Stimulated activated CD4-positive, alpha-beta T cell treated with anti-CD3 and anti-CD28 coated beads, Interleukin-12 subunit alpha, Interleukin-12 subunit beta, amount 100 ng/mL, for 48 hours (primary cell): ENCODE results near the gene ABR.
A peak's percentile ranks its signal among the peaks of the same experiment; 100 is the strongest.
"Not testable (repeated sequence)": the region's sequence is repeated elsewhere in the genome, so short reads cannot be mapped to it uniquely, and the experiment has no call there.

Experiments used
- DNase-seq, 3 donors: peaks; one replicate each; pipeline ENCODE4 v3.0.0-alpha.2; 2020; ENCODE audit warnings: low read depth in 2 of 3, low spot score in 1 of 3

Gene ABR

DNA sequence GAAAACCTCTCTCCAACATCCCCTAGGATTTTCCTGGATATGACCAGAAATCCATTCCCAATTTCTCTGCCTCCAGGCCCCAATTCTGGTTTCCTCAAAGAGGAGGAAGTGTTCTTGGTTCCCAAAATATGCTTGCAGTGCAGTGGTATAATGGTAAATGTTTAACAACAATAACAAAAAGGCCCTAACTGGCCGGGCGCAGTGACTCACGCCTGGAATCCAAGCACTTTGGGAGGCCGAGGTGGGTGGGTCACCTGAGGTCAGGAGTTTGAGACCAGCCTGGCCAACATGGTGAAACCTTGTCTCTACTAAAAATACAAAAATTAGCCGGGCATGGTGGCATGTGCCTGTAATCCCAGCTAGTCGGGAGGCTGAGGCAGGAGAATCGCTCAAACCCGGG is 184.5 kb downstream of the ABR start:
- DNase-seq = not testable (repeated sequence)

DNA sequence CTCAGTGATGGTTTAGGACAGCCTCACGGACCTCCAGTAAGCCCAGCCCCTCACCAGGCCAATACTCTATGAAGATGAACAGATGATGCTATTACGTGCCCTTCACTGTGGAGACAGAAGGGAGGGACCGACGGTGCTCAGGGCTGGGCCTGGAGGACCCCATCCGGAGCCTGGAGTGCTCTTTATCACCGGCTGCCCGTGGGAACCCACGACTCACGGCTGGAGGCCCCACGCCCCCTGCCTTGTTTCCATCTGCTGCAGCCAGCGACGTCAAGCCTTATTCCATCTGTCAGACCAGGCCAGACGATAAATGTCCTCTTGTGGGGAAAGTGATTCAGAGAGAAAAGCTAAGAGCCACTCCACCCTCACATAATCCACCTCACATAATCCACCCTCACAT is 186.8 kb downstream of the ABR start:
- DNase-seq = no peak

DNA sequence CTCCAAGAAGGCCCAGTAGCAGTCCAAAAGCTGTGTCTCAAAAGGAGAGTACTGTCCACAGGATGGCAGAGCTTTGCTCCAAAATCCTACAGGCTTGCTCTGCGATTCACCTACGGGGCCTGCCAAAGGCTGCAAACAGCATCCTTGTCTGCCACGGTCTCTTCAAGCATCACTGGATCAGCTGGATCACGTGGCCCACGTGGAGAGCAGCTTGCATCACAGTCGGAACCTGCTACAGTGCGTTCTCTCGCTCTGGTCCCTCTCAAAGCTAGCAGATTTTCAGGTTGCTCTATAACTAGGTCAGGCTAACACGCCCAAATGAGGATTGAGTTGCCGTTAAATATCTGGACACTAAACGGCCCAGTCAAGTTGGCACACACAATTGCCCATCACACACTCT is 191.2 kb downstream of the ABR start:
- DNase-seq = no peak

DNA sequence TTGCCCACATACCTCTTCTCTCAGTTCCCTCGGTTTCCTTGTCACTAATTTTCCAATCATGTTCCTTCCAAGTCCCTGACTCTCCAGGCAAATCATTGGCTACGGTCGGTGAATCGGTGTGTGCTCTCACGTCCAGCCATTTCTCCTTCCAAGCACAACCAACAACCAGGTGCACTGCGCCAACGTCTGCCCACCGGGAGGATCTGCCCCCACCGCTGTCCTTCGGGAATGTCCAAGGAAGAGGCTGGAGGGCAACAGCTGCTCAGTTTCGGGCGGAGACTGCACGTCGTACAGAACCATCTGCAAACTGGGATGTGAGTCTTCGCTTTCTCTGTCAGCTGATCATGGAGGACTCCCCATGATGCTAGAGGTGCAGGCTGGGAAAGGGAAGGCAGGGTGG is 191.8 kb downstream of the ABR start:
- no peak for DNase-seq

DNA sequence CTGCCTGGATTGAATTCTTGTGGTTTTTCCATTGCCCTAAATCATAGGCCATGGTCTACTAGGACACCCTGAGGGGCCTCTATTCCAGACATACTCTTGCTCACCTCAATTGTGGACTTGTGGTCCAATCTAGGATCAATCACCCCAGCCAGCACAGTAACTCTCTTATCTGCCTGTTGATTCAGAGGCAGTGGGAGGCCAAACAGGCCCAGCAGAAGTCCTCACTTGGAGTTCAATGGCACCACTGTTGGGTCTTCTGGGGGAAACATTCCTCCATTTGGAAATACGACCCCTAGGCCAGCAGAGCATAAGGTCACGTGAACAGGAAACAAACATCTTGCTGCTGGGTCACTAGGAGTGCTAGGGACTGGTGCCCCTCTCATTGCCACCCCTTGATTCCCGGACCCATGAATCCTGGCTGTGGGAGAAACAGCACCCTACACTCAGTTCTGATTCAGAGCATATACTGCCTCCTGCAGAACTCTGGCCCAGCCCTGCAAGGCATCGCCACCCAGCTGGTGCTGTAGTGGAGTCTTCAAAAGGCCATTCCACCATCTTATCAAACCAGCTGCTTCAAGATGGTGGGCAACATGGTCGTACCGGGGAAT is 193.4 kb downstream of the ABR start:
- DNase-seq = no peak

DNA sequence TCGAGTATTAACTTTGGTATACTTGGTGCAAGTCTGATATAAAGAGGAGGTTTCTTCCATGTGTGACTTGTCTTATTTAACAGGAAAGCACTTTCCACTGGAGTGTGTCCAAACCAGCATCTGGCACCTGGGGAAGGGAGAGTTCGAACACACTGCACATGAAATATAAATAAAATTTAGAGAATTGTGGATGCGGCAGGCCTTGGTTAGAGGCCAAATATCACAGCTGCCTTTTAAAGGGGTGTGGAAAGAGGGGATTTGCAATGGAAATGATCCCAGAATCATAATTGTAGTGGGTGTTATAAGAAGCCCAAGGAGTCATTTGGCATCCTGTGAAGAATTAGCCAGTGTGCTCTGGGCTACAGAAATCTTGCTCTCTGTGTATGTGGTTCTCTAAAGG is 195.9 kb downstream of the ABR start:
- no peak for DNase-seq

DNA sequence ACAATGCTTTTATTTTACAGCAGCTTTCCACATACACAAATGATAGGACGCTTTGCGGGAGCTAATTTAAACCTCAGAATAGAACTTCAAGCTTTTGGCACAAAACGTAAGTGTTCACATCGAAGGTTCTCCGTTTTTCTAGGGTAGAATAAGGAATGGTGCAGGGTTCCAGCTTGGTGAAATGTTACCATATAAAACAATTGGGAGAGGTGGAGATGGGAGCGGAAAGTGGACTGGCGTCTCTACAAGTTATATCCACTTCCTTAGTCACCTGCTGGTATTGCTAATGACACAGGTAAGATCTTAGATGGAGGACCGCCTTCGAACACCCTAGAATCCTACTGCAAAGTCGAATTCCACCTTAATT is 198.5 kb downstream of the ABR start:
- no peak for DNase-seq

DNA sequence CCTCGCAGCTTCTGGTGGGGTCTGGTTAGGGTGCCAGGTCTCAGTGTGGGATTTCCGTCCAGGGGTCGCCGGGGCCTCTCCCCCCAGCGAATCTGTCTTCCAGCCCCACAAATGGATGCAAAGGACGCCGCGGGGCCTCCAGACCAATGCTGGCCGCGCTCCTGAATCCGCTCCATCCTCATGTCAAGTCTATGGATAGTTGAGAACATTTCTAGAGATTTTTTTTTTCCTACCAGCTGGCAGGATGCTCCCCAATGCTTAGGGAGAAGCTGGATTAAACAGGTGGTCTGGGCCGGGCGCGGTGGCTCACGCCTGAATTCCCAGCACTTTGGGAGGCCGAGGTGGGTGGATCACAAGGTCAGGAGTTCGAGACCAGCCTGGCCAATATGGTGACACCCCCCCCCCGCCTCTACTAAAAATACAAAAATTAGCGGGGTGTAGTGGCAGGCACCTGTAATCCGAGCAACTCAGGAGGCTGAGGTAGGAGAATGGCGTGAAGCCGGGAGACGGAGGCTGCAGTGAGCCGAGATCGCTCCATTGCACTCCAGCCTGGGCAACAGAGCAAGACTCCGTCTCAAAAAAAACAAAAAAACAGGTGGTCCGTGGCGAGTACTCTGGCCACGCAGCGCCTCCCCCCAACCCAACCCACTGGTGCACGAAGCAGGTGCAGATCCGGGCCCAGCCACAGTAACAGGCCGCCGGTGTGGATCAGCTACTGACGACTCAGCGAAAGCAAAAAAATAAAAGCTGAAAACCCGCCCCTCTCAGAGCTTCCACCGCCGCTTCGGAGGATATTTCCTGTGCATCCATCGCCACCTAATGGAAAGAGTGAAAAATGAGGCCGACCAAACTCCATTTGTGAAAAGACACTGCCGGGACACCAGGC is 199.1 kb downstream of the ABR start:
- peak; percentile 68 to 70 (median 68) for DNase-seq

DNA sequence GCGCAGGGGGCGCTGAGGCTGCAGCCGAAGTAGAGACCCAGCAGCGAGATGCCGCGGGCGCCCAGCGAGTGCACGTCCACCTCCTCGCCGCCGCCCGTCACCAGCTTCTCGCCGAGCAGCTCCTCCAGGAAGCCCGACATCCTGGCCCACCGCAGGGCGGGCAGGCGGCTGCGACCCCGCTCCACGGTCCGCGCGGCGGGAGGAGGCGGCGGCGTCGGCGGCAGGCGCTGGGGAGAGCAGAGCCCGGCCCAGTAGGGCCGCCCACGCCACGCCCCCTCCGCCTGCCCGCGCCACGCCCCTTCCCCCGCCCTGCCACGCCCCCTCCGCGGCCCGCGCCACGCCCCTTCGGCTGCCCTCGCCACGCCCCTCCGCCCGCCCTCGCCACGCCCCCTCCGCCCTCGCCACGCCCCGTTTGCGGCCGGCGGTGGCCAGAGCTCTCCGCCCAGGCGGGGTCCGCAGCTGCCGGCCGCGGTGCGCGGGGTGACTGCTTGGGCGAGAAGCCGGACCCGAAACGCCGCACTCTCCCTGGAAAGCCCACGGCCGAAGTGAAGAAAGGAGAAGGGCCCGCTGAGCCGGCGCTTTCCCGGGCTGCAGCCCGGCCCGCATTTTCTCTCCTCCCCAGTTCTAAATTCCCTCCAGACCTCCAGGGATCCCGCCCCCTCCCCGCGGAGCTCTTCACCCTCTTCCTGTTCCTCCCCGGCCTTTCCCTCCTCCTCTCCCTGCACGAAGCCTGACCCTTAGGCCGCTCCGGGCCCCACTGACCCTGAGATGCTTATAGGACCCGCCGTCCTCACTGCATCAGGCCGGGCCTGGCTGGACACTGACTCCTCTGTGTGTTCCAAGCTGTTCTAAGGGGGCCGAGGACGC is 200.0 kb downstream of the ABR start, which contains the start of gene NXN:
Gene NXN, minus strand, starts transcription at position 238 of the 867 bp plus-strand sequence.
- peak; percentile 74 to 88 (median 83) for DNase-seq

DNA sequence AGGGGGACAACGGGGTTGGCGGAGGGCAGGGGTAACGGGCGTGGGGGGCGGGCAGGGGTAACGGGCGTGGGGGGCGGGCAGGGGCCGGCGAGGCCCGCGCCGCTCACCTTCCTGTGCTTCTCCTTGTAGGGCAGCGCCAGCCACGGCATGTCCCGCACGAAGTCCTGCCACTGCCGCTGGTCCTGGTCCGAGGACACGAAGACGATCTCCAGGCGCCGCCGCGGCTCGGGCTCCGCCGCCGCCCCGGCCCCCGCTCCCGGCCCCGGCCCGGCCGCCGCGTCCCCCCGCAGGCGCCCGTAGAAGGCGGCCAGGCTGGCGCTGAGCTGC is 200.6 kb downstream of the ABR start:
- no peak for DNase-seq

DNA sequence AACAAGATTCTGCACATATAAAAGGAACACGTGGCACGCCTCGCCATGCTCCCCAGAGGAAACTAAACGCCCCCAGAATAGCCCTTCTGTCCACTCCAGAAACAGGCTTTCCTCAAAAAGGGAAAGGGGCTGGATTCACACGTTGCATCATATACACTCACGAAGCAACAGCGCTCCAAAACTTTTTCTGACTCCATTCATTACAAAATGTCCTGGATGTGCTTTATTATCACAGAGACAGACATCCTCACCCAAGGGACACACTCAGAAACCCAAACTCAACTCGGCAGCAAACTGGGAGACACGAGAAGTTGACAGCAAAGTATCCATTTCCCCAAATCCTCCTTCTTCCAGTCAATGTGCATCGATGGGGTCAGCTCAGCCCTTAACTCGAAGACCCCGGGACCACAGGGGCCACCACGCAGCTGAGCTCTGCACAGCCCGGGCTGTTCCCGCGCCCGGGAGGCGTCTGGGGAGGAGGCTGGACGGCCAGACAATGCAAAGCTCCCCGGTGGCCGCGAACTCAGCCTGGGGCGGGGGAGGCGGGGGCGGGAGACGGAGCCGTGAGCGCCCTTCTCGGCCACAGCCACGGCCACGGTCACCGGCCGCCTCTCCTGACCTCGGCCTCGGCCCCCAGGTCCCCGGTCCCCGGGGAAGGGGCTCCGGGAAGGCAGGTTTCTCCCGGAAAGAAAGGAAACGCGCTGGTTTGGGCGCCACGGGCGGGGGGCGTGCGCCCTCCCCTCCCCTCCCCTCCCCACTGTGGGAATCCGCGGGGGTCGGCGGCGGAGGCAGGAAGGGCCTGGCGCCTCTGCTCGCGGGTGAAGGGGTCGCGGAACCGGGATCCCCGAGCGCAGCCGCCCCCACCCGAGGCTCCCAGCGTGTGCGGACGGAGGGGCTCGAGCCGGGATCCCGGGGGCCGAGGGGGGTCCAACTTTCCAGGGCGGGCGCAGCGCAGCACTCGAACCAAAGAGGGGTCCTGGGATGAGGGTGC is 201.4 kb downstream of the ABR start:
- no peak for DNase-seq

DNA sequence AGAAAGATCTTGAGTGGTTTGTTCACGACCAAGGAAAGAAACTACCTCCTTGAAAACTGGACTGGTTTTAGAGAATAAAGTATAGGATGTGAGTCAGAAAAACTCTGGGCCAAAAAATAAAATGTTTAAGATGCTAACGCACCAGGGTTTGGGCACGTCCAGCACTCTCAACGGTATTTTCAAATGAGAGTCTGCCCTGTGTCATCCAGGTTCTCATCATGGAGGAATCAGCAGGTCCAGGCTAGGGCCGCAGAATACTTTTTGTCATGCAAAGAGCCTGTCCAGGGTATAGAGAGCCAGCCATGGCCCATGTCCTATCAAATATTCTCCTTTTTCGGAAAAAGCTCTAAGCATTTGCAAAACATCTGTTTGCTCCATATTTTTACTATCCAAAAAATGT is 202.6 kb downstream of the ABR start:
- DNase-seq = no peak

DNA sequence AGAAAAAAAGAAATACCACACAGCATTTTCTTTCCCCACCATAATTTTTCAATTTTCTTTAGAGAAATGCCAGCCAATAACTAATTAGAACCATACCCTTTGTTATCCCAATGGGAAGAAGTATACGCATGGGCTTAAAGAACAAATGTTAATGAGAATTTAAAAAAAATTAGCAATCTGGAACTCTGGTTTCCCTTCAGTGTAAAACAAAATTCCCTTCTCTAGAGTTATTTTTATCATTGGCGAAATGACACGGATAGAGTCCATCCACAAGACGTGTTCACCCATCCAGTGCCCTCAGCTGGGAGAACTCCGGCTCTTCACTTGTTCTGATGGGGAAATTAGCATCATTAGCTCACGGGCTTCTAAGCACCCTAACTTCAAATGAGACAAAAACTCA is 203.5 kb downstream of the ABR start:
- DNase-seq = no peak

DNA sequence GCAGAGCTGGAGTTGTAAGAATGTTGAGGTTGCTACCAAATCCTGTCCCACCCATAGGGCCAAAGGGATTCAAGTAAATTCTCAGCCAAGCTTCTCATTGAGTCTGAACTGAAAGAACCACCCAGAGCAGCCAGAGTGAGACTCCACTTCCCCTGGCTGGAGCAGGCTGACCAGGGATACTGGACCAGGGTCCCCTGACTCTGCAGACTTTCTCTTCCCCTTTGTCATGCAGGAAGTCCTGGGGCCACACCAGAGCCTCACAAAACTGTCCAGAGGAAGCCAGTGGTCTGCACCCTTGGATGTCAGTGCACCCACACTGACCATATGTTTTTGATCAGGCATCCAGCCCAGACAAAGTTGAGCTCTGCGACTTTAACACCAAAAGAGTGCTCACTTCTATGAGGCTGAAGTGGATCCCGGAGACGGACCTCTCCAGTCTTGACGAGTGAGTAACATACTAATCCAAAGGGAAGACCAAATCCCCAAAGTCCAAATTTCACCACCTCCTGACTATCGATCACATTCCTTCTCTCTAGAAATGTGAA is 204.3 kb downstream of the ABR start:
- no peak for DNase-seq

DNA sequence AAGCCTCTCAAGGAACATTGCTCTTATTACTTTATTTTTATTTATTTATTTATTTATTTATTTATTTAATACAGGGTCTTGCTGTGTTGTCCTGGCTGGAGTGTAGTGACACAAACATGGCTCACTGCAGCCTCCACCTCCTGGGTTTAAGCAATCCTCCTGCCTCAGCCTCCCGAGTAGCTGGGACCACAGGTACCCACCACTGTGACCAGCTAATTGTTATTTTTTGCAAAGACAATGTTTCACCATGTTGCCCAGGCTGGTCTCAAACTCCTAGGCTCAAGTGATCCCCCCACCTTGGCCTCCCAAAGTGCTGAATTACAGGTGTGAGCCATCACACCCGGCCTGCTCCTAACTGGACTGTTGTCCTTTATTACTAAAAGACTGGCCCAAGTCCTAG is 205.0 kb downstream of the ABR start:
- DNase-seq = not testable (repeated sequence)

DNA sequence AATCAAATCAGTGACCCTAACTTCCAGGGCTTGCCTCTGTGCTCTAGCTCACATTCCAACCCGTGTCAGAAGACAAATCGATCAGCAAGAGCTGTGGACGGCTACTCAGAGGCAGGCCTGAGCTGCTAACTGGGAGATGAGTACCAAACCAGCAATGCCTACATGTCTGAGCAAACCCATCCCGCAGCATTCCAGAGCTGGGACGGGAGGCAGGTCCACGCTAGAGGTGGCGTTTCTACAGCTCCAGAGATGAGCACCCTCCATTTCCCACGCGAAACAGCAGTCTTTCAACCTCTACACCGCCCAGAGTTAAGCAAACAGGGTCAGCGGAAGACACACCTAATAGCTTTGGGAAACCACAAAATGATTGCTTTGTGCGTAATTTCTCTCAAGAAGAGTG is 206.7 kb downstream of the ABR start:
- DNase-seq = no peak

DNA sequence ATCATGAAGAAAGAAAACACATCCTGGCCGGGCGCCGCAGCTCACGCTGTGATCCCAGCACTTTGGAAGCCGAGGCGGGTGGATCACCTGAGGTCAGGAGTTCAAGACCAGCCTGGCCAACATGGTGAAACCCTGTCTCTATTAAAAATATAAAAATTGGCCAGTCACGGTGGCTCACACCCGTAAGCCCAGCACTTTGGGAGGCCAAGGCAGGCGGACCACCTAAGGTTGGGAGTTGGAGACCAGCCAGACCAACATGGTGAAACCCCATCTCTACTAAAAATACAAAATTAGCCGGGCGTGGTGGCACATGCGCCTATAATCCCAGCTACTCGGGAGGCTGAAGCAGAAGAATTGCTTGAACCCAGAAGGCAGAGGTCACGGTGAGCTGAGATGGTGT is 207.9 kb downstream of the ABR start:
- not testable (repeated sequence) for DNase-seq

DNA sequence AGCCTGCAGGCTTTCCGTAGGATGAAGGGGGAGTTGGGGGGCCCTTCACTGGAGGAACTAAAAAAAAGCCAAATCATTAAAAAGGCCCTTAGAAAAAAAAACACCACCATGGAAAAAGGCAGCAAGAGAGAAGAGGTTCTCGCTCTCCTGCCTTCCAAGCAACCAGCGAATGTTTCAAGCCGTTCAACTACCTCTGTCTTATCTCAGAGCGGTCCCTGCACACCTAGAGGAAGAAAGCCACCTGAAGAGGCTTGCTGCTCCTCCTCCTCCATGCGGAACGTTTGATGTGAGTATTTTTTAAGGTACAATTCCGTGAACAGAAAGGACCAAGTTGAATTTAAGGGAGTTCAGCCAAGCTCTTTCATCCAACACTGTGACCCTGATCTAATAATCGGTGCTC is 209.4 kb downstream of the ABR start:
- DNase-seq = no peak

DNA sequence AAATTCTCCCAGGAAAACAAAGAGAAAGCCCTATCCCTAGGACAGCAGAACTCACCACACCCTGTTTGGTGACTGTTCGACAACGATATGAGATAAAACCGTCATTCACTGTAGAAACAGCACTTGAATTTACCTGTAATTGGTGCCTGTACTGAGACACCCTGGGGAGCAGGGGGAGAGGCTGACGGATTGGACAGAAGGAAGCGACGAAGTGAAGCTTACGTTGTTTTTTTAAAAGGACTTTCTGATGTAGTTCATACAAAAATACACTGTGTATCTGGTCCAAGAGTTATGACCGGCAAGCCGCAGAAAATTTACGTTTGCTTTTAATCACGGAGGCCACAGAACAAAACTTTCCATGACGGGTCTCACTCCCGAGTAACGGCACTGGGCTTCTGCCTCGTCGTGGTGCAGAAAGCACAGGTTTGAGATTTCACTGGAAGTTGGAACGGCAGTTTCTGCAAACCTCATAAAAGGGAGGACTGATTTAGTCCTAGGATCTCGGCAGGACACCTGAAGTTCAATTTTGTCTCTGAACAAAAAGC is 209.9 kb downstream of the ABR start:
- no peak for DNase-seq
